ENCODE results near the gene MYRFL. TPM values are rescaled to one million over a fixed set of nuclear protein-coding genes. Genes with fewer than 3 reads are reported as not detected.

Gene MYRFL
- total RNA-seq, 1 donor from 2014 or later = 0.43 TPM

- H3K27ac Mint-ChIP-seq = no peak overlapping the region
- H3K36me3 Mint-ChIP-seq = no peaks in the 10 kb centered on the region
- peaks cover 10% of the 10 kb centered on the region for H3K27me3 Mint-ChIP-seq
- no peaks in the 10 kb centered on the region for H3K9me3 Mint-ChIP-seq
- peak; percentile 77 for DNase-seq (ENCODE audit: extremely low spot score, unreplicated experiment)
- peak; percentile 97 for TF ChIP-seq CTCF (conservative IDR thresholded peaks at IDR 0.05)
- peaks cover 14% of the 10 kb centered on the region for H3K4me1 Mint-ChIP-seq (ENCODE audit: unreplicated experiment)
- peak overlapping the region; percentile 37 for H3K4me3 Mint-ChIP-seq
These were observed 54.3 kb downstream of the MYRFL start for GRCh38 chr12:69879007-69879960.

GRCh38 chr12:69880571-69880970 is 55.5 kb downstream of the MYRFL start:
- TF ChIP-seq CTCF (conservative IDR thresholded peaks at IDR 0.05) = no peak
- no peak for DNase-seq (ENCODE audit: extremely low spot score, unreplicated experiment)
- Mint-ChIP-seq H3K27ac (no peak overlapping the region), H3K4me3 (no peak overlapping the region), H3K27me3 (peaks cover 10% of the 10 kb centered on the region), H3K36me3 (no peaks in the 10 kb centered on the region), H3K4me1 (ENCODE audit: unreplicated experiment) (peaks cover 14% of the 10 kb centered on the region), H3K9me3 (no peaks in the 10 kb centered on the region)

- H3K36me3 Mint-ChIP-seq = no peaks in the 10 kb centered on the region
- no peak for TF ChIP-seq CTCF (conservative IDR thresholded peaks at IDR 0.05)
- no peak overlapping the region for H3K27ac Mint-ChIP-seq
- no peaks in the 10 kb centered on the region for H3K9me3 Mint-ChIP-seq
- H3K4me3 Mint-ChIP-seq = no peak overlapping the region
- peaks cover 14% of the 10 kb centered on the region for H3K4me1 Mint-ChIP-seq (ENCODE audit: unreplicated experiment)
- no peak for DNase-seq (ENCODE audit: extremely low spot score, unreplicated experiment)
- peaks cover 10% of the 10 kb centered on the region for H3K27me3 Mint-ChIP-seq
These were observed 56.7 kb downstream of the MYRFL start for GRCh38 chr12:69881771-69882170.

GRCh38 chr12:69884386-69884785 is 59.4 kb downstream of the MYRFL start:
- Mint-ChIP-seq H3K36me3 (no peaks in the 10 kb centered on the region), H3K9me3 (no peaks in the 10 kb centered on the region), H3K27ac (no peak overlapping the region), H3K4me3 (no peak overlapping the region), H3K4me1 (ENCODE audit: unreplicated experiment) (peaks cover 13% of the 10 kb centered on the region), H3K27me3 (peaks cover 2% of the 10 kb centered on the region)
- TF ChIP-seq CTCF (conservative IDR thresholded peaks at IDR 0.05) = no peak
- DNase-seq (ENCODE audit: extremely low spot score, unreplicated experiment) = no peak

GRCh38 chr12:69885658-69886057 is 60.6 kb downstream of the MYRFL start:
- peaks cover 10% of the 10 kb centered on the region for H3K4me1 Mint-ChIP-seq (ENCODE audit: unreplicated experiment)

More at GRCh38 chr12:69885658-69886057, 60.6 kb downstream of the MYRFL start:
- TF ChIP-seq CTCF (conservative IDR thresholded peaks at IDR 0.05) = no peak
- H3K4me3 Mint-ChIP-seq = no peak overlapping the region
- H3K27me3 Mint-ChIP-seq = no peaks in the 10 kb centered on the region
- no peaks in the 10 kb centered on the region for H3K9me3 Mint-ChIP-seq
- no peak overlapping the region for H3K27ac Mint-ChIP-seq
- no peak for DNase-seq (ENCODE audit: extremely low spot score, unreplicated experiment)
- H3K36me3 Mint-ChIP-seq = no peaks in the 10 kb centered on the region

All from type B pancreatic cell (in vitro differentiated cells).